K562 (cell line): Measurements from ENCODE around the gene TMEM101. TPM values are rescaled to one million over a fixed set of nuclear protein-coding genes. Genes with fewer than 3 reads are reported as not detected.

Source experiments
- ATAC-seq: fragments of 200-7000 bp; cut with Tn5 transposase; 3 replicates; pipeline ENCODE4 v1.9.1; 2020; ENCODE audit warnings: moderate library complexity
- BruUV-seq: library from RNA; stranded (reverse); fragments of 400-500 nt; replicated peaks from 2 replicates; lab custom pipeline; 2021; lab: Mats Ljungman, UMichigan
- CTCF ChIA-PET: fragments of 300-600 bp; formaldehyde crosslinking; extraction: SDS; loops from one replicate; lab custom pipeline; 2021; ENCODE audit warnings: low intra/inter-chr PET ratio; lab: Yijun Ruan, JAX
- POLR2A ChIA-PET: fragments of 300-600, 350-650 bp; sonication (Branson Sonifier 250); formaldehyde crosslinking; extraction: SDS; loops from one replicate; lab custom pipeline; 2021; ENCODE audit warnings: antibody characterized with exemption, inconsistent platforms; lab: Yijun Ruan, JAX
- DNase-seq, 4 experiments: peaks; one replicate each; pipeline versions ENCODE4 v3.0.0 to v3.0.0-alpha.2; 2011 to 2018; ENCODE audit warnings: low spot score in 3 of 4, mixed read lengths in 3 of 4; ENCODE audit errors: extremely low read depth in 1 of 4
- FAIRE-seq: peaks from 2 replicates; lab custom pipeline; 2011; peaks lifted over from hg19 to GRCh38; lab: Jason Lieb, UNC
- H2AFZ ChIP-seq: 2 replicates; pipeline ENCODE4 v1.6.0; 2011; ENCODE audit warnings: low read depth, low read length, control low read depth, inconsistent platforms
- H3K27ac ChIP-seq: fragments of 200-600 bp; 3 replicates; pipeline ENCODE4 v1.8.0; 2011; ENCODE audit warnings: low read depth, mild to moderate bottlenecking, control low read depth, inconsistent platforms, low read length, moderate library complexity, mixed read lengths; ENCODE audit errors: extremely low read depth
- H3K27me3 ChIP-seq, 2 experiments: fragments of 300-600 bp in 1 of 2; 2 replicates in 1 of 2; 3 replicates in 1 of 2; pipeline versions ENCODE4 v1.6.0 to v1.8.0; 2011; ENCODE audit warnings: inconsistent platforms in 2 of 2, low read length in 2 of 2, mild to moderate bottlenecking in 1 of 2, mixed read lengths in 1 of 2, moderate library complexity in 1 of 2; ENCODE audit not compliant: control insufficient read depth in 2 of 2, insufficient read depth in 2 of 2
- H3K36me3 ChIP-seq: fragments of 300-600 bp; 3 replicates; pipeline ENCODE4 v1.8.0; 2011; ENCODE audit warnings: mild to moderate bottlenecking, low read length, inconsistent platforms; ENCODE audit not compliant: control insufficient read depth, insufficient read depth
- H3K4me1 ChIP-seq, 2 experiments: fragments of 200-600 bp in 1 of 2; replicated peaks in 1 of 2; 2 replicates in 1 of 2; 3 replicates in 1 of 2; pipeline versions ENCODE4 v1.5.1 to v1.8.0; 2011; ENCODE audit warnings: inconsistent platforms in 2 of 2, low read length in 2 of 2, mild to moderate bottlenecking in 1 of 2, mixed read lengths in 1 of 2, moderate library complexity in 1 of 2; ENCODE audit not compliant: control insufficient read depth in 2 of 2, insufficient read depth in 2 of 2
- H3K4me2 ChIP-seq: 2 replicates; pipeline ENCODE4 v1.6.1; 2011; ENCODE audit warnings: low read length, control low read depth, inconsistent platforms, mixed read lengths; ENCODE audit not compliant: insufficient read depth
- H3K4me3 ChIP-seq: fragments of 200-600 bp; sonication (generic), shearing (Covaris generic); 2 replicates; pipeline ENCODE4 v1.5.1; 2016; ENCODE audit warnings: control low read depth, inconsistent platforms
- H3K79me2 ChIP-seq: fragments of 200-600 bp; 3 replicates; pipeline ENCODE4 v1.8.0; 2011; ENCODE audit warnings: low read length, inconsistent platforms; ENCODE audit not compliant: control insufficient read depth, insufficient read depth
- H3K9ac ChIP-seq, 2 experiments: 2 replicates each; pipeline versions ENCODE4 v1.6.0 to v1.6.1; 2011; ENCODE audit warnings: low read depth in 2 of 2, low read length in 2 of 2, control low read depth in 1 of 2, inconsistent platforms in 1 of 2, mild to moderate bottlenecking in 1 of 2, mixed read lengths in 1 of 2; ENCODE audit not compliant: insufficient read depth in 1 of 2
- H3K9me1 ChIP-seq: one replicate; pipeline ENCODE4 v1.6.0; 2011; ENCODE audit warnings: inconsistent platforms, mild to moderate bottlenecking, low read length, moderate library complexity; ENCODE audit not compliant: control insufficient read depth, insufficient read depth
- H3K9me3 ChIP-seq: replicated peaks from 2 replicates; pipeline ENCODE4 v1.5.1; 2011; ENCODE audit warnings: low read depth, low read length, inconsistent platforms; ENCODE audit not compliant: control insufficient read depth, insufficient read depth
- H4K20me1 ChIP-seq: replicated peaks from 2 replicates; pipeline ENCODE4 v1.6.1; 2011; ENCODE audit warnings: low read length, inconsistent platforms, mixed read lengths; ENCODE audit not compliant: control insufficient read depth, insufficient read depth
- ARHGAP35 ChIP-seq: fragments of 450-650 bp; IDR thresholded peaks from 2 replicates; pipeline ENCODE4 v1.6.1; 2018; ENCODE audit not compliant: partially characterized antibody
- HIVEP1 ChIP-seq: fragments of 250-450 bp; sonication (Bioruptor Pico); IDR thresholded peaks from 2 replicates; pipeline ENCODE4 v1.4.0; 2020; ENCODE audit warnings: mild to moderate bottlenecking
- IFI16 ChIP-seq: fragments of 250-450 bp; sonication (Bioruptor Pico); IDR thresholded peaks from 2 replicates; pipeline ENCODE4 v2.1.2; 2022; ENCODE audit warnings: mild to moderate bottlenecking, inconsistent platforms
- POLR2G ChIP-seq: fragments of 200-400 bp; formaldehyde crosslinking; IDR thresholded peaks from 2 replicates; pipeline ENCODE4 v1.6.1; 2017; ENCODE audit warnings: low read depth, mild to moderate bottlenecking, antibody characterized with exemption, low read length, moderate library complexity
- TCF7 ChIP-seq: sonication (generic); IDR thresholded peaks from 2 replicates; pipeline ENCODE4 v1.6.1; 2016; ENCODE audit warnings: antibody characterized with exemption, borderline replicate concordance
- ZFP36 ChIP-seq: fragments of 150-350 bp; IDR thresholded peaks from 2 replicates; pipeline ENCODE4 v1.6.1; 2018; ENCODE audit warnings: low read length, low read depth; ENCODE audit not compliant: partially characterized antibody
- WGBS: fragments of 100-300 bp; shearing (Covaris generic); methylation state at CpG from one replicate; pipeline ENCODE4 v1.1.6; 2016; ENCODE audit warnings: low coverage, mixed read lengths; ENCODE audit not compliant: insufficient coverage; ENCODE audit errors: missing lambda C conversion rate; 5-methylcytosine and 5-hydroxymethylcytosine counted together
- in situ Hi-C: fragments of 300-500 bp; cut with MboI; formaldehyde crosslinking; loops from 4 replicates; pipeline ENCODE4 v1.15.0; 2018; ENCODE audit warnings: inconsistent platforms, mixed read lengths
- intact Hi-C: fragments of 100-400 bp; cut with micrococcal nuclease; formaldehyde crosslinking; loops from 2 replicates; pipeline ENCODE4 v1.14.2; 2022
- polyA plus RNA-seq, 8 experiments: library from polyadenylated mRNA; depleted of rRNA in 4 of 8; stranded (reverse) in 5 of 8; unstranded in 3 of 8; fragments of >200 nt; fragmentation: Nextera tagmentation in 2 of 8; fragmentation: Illumina TruSeq in 1 of 8; extraction: Ambion mirVana in 2 of 8; extraction: Trizol in 1 of 8; gene quantifications; 2 replicates each; pipeline versions ENCODE4 v1.2.1 to v1.2.3, GENCODE V29; 2011 to 2014; ENCODE audit warnings: inconsistent platforms in 1 of 8, missing spikeins in 1 of 8
- total RNA-seq, 7 experiments: library from RNA; depleted of rRNA in 6 of 7; stranded (reverse); fragments of >200 nt in 6 of 7; fragmentation: Illumina TruSeq in 2 of 7; extraction: Trizol in 2 of 7; gene quantifications; 2 replicates each; pipeline versions ENCODE4 v1.2.1 to v1.2.3, GENCODE V29; 2011 to 2021; ENCODE audit warnings: low replicate concordance in 1 of 7
- TF ChIP-seq, protein P1 (sequence below), 3 experiments: fragments of 200-800 bp in 1 of 3; fragments of 250-450 bp in 1 of 3; fragments of 450-650 bp in 1 of 3; sonication (Bioruptor Pico) in 1 of 3; sonication (Bioruptor generic) in 1 of 3; formaldehyde crosslinking in 1 of 3; IDR thresholded peaks; 2 replicates each; pipeline versions ENCODE4 v1.6.1 to v1.8.0; 2016 to 2022; ENCODE audit warnings: mild to moderate bottlenecking in 2 of 3, missing genetic modification characterization in 2 of 3, missing compliant biosample characterization in 1 of 3, moderate library complexity in 1 of 3
- TF ChIP-seq, protein P2 (sequence below): sonication (generic); formaldehyde crosslinking; IDR thresholded peaks from 2 replicates; pipeline ENCODE4 v1.8.1; 2023; ENCODE audit warnings: missing genetic modification reagents, mild to moderate bottlenecking, borderline replicate concordance

TMEM101 gene
- total and polyA plus RNA-seq, 9 of the 15 experiments (the other 6 are each of a cell fraction or from before 2014, with no cell fraction given): 21.2 to 110 (median 37.8) TPM

DNA sequence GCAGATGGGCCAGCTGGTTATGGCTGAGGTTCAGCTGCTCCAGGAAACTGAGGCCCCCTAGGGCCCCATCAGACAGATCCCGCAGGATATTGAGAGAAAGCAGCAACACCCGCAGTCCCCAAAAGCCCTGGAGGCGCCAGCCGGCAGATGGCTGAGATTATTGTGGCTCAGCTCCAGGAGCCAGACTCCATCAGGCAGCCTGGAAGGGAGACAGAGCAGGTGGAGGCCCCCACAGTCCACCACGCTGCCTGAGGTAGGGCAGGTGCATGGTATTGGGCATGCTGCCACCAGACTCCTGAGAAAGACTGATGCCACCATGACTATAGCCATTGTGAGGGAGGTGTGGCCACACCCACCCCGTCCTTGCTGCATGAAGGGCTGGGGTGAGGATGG lies 9.5 kb upstream of the TMEM101 start:
- TF ChIP-seq POLR2G (peak; percentile 7; the same call in 1 of the 2 replicates), TCF7 (no peak), ZFP36 (no peak), ARHGAP35 (no peak), HIVEP1 (CRISPR knock-in tag) (no peak), IFI16 (CRISPR knock-in tag) (no peak)
- TF ChIP-seq, protein P1, sequence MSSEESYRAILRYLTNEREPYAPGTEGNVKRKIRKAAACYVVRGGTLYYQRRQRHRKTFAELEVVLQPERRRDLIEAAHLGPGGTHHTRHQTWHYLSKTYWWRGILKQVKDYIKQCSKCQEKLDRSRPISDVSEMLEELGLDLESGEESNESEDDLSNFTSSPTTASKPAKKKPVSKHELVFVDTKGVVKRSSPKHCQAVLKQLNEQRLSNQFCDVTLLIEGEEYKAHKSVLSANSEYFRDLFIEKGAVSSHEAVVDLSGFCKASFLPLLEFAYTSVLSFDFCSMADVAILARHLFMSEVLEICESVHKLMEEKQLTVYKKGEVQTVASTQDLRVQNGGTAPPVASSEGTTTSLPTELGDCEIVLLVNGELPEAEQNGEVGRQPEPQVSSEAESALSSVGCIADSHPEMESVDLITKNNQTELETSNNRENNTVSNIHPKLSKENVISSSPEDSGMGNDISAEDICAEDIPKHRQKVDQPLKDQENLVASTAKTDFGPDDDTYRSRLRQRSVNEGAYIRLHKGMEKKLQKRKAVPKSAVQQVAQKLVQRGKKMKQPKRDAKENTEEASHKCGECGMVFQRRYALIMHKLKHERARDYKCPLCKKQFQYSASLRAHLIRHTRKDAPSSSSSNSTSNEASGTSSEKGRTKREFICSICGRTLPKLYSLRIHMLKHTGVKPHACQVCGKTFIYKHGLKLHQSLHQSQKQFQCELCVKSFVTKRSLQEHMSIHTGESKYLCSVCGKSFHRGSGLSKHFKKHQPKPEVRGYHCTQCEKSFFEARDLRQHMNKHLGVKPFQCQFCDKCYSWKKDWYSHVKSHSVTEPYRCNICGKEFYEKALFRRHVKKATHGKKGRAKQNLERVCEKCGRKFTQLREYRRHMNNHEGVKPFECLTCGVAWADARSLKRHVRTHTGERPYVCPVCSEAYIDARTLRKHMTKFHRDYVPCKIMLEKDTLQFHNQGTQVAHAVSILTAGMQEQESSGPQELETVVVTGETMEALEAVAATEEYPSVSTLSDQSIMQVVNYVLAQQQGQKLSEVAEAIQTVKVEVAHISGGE (CRISPR knock-in tag; IDR thresholded peaks at IDR 0.05): no peak
- TF ChIP-seq, protein P2, sequence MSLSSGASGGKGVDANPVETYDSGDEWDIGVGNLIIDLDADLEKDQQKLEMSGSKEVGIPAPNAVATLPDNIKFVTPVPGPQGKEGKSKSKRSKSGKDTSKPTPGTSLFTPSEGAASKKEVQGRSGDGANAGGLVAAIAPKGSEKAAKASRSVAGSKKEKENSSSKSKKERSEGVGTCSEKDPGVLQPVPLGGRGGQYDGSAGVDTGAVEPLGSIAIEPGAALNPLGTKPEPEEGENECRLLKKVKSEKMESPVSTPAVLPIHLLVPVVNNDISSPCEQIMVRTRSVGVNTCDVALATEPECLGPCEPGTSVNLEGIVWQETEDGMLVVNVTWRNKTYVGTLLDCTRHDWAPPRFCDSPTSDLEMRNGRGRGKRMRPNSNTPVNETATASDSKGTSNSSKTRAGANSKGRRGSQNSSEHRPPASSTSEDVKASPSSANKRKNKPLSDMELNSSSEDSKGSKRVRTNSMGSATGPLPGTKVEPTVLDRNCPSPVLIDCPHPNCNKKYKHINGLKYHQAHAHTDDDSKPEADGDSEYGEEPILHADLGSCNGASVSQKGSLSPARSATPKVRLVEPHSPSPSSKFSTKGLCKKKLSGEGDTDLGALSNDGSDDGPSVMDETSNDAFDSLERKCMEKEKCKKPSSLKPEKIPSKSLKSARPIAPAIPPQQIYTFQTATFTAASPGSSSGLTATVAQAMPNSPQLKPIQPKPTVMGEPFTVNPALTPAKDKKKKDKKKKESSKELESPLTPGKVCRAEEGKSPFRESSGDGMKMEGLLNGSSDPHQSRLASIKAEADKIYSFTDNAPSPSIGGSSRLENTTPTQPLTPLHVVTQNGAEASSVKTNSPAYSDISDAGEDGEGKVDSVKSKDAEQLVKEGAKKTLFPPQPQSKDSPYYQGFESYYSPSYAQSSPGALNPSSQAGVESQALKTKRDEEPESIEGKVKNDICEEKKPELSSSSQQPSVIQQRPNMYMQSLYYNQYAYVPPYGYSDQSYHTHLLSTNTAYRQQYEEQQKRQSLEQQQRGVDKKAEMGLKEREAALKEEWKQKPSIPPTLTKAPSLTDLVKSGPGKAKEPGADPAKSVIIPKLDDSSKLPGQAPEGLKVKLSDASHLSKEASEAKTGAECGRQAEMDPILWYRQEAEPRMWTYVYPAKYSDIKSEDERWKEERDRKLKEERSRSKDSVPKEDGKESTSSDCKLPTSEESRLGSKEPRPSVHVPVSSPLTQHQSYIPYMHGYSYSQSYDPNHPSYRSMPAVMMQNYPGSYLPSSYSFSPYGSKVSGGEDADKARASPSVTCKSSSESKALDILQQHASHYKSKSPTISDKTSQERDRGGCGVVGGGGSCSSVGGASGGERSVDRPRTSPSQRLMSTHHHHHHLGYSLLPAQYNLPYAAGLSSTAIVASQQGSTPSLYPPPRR: no peak
- FAIRE-seq (no peak), DNase-seq (no peak), ATAC-seq (no peak)
- no peaks in the 10 kb centered on the region for H3K9me1 ChIP-seq
- no peaks in the 10 kb centered on the region for H4K20me1 ChIP-seq
- ChIA-PET POLR2A (interaction anchor here (0.6 to 1.0 kb wide), 3 partner anchors 116 to 529 kb away, joined by 3 read pairs; no protein-coding TSS in a partner anchor), CTCF (no interaction called here)
- peaks cover 0 to 10% of the 10 kb centered on the region in 2 experiments; a peak in 1 of 5 replicates for H3K4me1 ChIP-seq
- H2AFZ ChIP-seq: no peak overlapping the region
- BruUV-seq: no TSS peak
- 0 out of 4 replicates have a peak overlapping the region, but pooled peaks of 1 of the 2 experiments have one; percentile 20 for H3K9ac ChIP-seq
- in situ Hi-C loops: no loop called here
- 78% methylated on average over 6 of the region's 6 CpGs for WGBS
- H3K27me3 ChIP-seq: no peaks in the 10 kb centered on the region
- no peak overlapping the region for H3K4me3 ChIP-seq
- no peaks in the 10 kb centered on the region for H3K9me3 ChIP-seq
- no peak overlapping the region for H3K27ac ChIP-seq
- intact Hi-C loops: no loop called here
- H3K4me2 ChIP-seq: no peak overlapping the region
- no peaks in the 10 kb centered on the region for H3K79me2 ChIP-seq
- peaks cover 50% of the 10 kb centered on the region; the same call in 2 of the 3 replicates for H3K36me3 ChIP-seq
